Activated CD4-positive, CD25-positive, alpha-beta regulatory T cell treated with anti-CD3 and anti-CD28 coated beads, Interleukin-2, amount 50 U/mL, for 16 hours (primary cell): ENCODE measurements around the gene CHD1L.
"Not testable (repeated sequence)": the region's sequence is repeated elsewhere in the genome, so short reads cannot be mapped to it uniquely, and the experiment has no call there.

Experiments
- DNase-seq: peaks from one replicate; pipeline ENCODE4 v3.0.0-alpha.2; 2020; ENCODE audit warnings: low read depth, low spot score

The CHD1L gene

GRCh38 chr1:147233903-147234302 is 8.6 kb upstream of the CHD1L start:
- DNase-seq: not testable (repeated sequence)

GRCh38 chr1:147235822-147236221 is 6.7 kb upstream of the CHD1L start:
- no peak for DNase-seq

DNA sequence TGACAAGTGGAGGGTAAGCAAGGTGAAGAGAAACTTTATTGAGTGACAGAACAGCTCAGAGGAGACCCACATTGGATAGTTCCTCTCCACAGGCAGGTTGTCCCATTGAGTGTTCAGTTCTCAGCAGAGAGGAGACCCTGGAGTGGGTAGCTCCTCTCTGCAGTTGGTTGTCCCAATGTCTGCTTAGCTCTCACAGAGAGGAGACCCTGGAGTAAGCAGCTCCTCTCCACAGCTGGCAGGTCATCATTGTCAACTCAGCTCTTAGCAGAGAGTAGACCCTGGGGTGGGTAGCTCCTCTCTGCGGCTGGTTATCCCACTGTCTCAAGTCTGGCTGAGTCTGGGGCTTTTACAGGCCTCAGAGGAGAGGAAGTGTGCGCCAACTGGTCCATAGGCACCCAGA is 6.0 kb upstream of the CHD1L start:
- no peak for DNase-seq

GRCh38 chr1:147236959-147237791 is 5.3 kb upstream of the CHD1L start:
- no peak for DNase-seq

- DNase-seq: no peak
Measured at GRCh38 chr1:147238053-147238902, 4.2 kb upstream of the CHD1L start.

DNA sequence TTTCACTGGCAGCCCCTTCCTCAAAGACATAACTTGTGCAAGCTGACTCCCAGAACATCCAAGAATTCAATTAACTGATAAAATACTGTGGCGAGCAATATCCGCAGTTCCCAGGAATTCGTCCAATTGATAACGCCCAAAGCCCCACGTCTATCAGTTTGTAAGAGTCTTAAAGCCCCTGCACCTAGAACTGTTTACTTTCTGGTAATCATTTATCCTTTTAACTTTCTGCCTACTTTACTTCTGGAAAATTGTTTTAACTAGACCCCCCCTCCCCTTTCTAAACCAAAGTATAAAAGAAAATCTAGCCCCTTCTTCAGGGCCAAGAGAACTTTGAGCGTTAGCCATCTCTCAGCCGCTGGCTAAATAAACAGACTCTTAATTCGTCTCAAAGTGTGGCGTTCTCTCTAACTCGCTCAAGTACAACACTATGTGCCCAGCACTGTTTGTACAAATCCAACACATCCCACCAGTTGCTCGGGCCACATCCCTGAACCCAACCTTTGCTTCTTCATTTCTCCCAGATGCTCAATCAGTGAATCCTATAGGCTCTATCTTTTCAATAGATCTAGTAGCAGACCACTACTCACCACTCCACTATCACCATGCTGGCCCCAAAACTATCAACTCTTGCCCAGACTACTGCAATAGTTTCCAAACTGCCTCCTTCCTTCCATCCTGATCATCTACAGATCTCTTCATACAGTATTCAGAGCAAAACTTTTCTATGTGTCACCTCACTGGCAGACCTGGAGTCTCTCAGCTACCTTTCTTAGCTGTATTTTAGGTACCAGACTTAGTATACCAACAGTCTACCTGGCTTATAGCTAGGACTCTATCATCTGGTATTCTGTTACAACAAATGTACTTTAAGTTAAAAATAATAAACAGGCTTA is 3.3 kb upstream of the CHD1L start:
- DNase-seq: no peak

DNA sequence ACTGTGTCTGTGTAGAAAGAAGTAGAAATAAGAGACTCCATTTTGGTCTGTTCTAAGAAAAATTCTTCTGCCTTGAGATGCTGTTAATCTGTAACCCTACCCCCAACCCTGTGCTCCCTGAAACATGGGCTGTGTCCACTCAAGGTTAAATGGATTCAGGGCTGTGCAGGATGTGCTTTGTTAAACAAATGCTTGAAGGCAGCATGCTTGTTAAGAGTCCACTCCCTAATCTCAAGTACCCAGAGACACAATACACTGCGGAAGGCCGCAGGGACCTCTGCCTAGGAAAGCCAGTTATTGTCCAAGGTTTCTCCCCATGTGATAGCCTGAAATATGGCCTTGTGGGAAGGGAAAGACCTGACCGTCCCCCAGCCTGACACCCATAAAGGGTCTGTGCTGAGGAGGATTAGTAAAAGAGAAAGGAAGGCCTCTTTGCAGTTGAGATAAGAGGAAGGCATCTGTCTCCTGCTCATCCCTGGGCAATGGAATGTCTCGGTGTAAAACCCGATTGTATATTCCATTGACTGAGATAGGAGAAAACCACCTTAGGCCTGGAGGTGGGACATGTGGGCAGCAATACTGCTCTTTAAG is 2.3 kb upstream of the CHD1L start:
- DNase-seq: not testable (repeated sequence)

DNA sequence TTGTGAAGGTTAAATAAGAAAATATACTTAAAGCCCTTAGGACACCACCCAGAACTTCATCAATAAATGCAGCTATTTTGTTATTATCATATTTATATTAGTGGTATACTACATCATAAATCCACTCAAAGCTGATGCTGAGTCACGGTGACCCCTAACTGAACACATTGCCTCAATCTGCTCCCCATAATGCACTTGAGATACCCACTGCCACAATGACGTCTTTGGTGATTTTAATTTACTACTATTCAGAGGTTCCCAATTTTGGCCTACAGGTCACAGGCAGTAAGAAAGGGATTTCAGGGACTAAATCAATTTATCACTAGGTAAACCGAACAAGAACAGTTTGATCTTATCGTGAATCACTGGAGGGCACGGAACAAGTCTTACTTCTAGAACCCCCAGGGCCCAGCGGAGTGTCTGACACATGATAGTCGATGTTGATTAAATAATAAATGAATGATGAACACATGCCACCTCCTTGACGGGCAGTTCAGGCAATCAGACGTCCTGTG is 493 bp upstream of the CHD1L start:
- no peak for DNase-seq

GRCh38 chr1:147243228-147243685 is 773 bp downstream of the CHD1L start:
- no peak for DNase-seq

- no peak for DNase-seq
Measured at GRCh38 chr1:147243841-147244240, 1.4 kb downstream of the CHD1L start.

GRCh38 chr1:147245129-147245528 is 2.6 kb downstream of the CHD1L start:
- DNase-seq: no peak

DNA sequence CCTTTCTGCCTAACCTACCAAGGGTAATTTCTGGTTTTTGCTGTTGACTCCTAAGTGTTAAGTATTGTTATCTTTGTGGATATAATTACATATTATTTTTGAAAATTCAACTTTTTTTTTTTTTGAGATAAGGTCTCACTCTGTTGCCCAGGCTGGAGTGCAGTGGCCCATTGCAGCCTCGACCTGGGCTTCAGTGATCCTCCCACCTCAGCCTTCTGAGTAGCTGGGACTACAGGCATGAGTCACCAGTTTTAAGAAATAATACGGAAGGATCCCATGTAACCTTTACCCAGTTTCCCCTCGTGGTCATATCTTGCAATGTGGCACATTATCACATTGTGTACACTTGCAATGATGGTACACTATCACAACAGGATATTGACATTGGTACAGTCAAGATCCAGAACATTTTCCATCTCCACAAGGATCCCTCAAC is 3.1 kb downstream of the CHD1L start:
- DNase-seq: no peak

GRCh38 chr1:147246044-147246690 is 3.7 kb downstream of the CHD1L start:
- no peak for DNase-seq

- no peak for DNase-seq
Measured at GRCh38 chr1:147246910-147247655, 4.6 kb downstream of the CHD1L start.

GRCh38 chr1:147247656-147248238 is 5.3 kb downstream of the CHD1L start:
- no peak for DNase-seq

- DNase-seq: no peak
Measured at GRCh38 chr1:147252540-147252939, 10.1 kb downstream of the CHD1L start.

- DNase-seq: no peak
Measured at GRCh38 chr1:147260956-147261355, 18.5 kb downstream of the CHD1L start.

GRCh38 chr1:147264158-147264768 is 21.8 kb downstream of the CHD1L start:
- no peak for DNase-seq

DNA sequence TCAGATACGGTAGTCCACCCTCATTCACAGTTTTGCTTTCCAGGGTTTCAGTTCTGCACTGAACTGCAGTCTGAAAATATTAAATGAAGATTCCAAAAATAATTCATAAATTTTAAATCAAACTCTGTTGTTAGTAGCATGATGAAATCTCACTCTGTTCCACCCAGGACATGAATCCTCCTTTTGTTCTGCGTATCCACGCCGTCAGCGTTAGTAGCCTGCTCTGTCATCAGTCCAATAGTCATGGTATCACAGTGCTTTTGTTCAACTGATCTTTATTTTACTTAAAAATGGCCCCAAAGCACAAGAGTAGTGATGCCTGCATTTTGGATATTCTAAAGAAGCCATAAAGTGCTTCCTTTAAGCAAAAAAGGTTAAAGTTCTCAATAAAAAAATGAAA is 23.9 kb downstream of the CHD1L start:
- DNase-seq: no peak
